Measurements from ENCODE around the gene HECW1. TPM values are rescaled to one million over a fixed set of nuclear protein-coding genes. Genes with fewer than 3 reads are reported as not detected.

Gene HECW1
- total RNA-seq, 2 experiments from 2014 or later = not detected

GRCh38 chr7:43408981-43409380 is 296.5 kb downstream of the HECW1 start:
- ChIA-PET POLR2A (no interaction called here), CTCF (interaction anchor here (1.0 kb wide), 1 partner anchor 31 kb away, joined by 6 read pairs; no protein-coding TSS in a partner anchor)
- no peak overlapping the region for H3K27ac Mint-ChIP-seq
- H3K27me3 Mint-ChIP-seq = no peaks in the 10 kb centered on the region
- no peaks in the 10 kb centered on the region for H3K4me1 Mint-ChIP-seq
- H3K36me3 Mint-ChIP-seq (ENCODE audit: low read depth) = no peaks in the 10 kb centered on the region
- DNase-seq = no peak
- H3K4me3 Mint-ChIP-seq = no peak overlapping the region
- no peaks in the 10 kb centered on the region for H3K9me3 Mint-ChIP-seq (ENCODE audit: low read depth)
- ATAC-seq = no peak
- intact Hi-C loops (cut with DNase I, micrococcal nuclease) = no loop called here

DNA sequence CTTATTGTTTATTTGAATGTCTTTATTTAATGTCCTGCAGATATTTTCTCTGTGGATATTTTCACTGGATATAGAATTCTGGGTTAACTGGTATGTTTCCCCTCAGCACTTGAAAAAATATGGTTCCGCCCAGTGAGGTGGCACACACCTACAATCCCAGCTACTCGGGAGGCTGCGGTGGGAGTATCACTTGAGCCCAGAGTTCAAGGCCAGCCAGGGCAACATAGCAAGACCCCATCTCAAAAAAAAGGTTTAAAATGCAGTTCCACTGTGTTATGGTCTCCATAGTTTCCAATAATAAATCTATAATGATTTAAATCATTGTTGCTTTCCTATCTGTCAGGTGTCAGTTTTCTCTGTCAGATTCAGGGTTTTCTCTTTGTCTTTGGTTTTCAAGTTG is 305.0 kb downstream of the HECW1 start:
- Mint-ChIP-seq H3K9me3 (ENCODE audit: low read depth) (no peaks in the 10 kb centered on the region), H3K36me3 (ENCODE audit: low read depth) (no peaks in the 10 kb centered on the region), H3K27ac (no peak overlapping the region), H3K4me1 (no peaks in the 10 kb centered on the region), H3K4me3 (no peak overlapping the region), H3K27me3 (peaks cover 11% of the 10 kb centered on the region)
- DNase-seq (no peak), ATAC-seq (no peak)
- ChIA-PET CTCF (interaction anchor here (0.9 kb wide), 1 partner anchor 13 kb away, joined by 3 read pairs; no protein-coding TSS in a partner anchor), POLR2A (no interaction called here)
- intact Hi-C loops (cut with DNase I, micrococcal nuclease) = no loop called here

DNA sequence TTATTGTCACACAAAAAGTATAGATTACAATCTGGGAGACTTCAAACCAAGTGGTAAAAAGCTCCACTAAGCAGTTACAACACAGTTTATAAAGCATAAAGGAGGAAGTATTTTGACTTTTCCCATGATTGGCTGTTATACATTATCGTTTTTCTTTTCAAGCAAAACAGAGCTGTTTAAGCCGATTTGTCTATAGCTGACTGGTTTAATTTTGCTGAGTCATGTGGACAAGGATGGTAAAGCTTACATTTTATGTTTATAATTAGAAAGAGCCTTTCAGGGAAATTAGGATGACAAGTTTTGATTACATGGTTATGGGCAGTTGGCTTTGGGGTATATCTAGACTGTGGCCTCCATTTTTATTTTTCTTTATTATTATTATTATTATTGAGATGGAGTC is 318.0 kb downstream of the HECW1 start:
- DNase-seq (no peak), ATAC-seq (no peak)
- intact Hi-C loops (cut with DNase I, micrococcal nuclease) = loop anchor here in 1 of 2 experiments (10.0 kb wide), 2 partner anchors 256 to 1486 kb away; no protein-coding TSS in a partner anchor
- Mint-ChIP-seq H3K27ac (no peak overlapping the region), H3K4me1 (peaks cover 4% of the 10 kb centered on the region), H3K9me3 (ENCODE audit: low read depth) (no peaks in the 10 kb centered on the region), H3K27me3 (no peaks in the 10 kb centered on the region), H3K4me3 (no peak overlapping the region), H3K36me3 (ENCODE audit: low read depth) (no peaks in the 10 kb centered on the region)
- ChIA-PET CTCF (interaction anchor here (0.7 to 2.6 kb wide), 2 partner anchors 10 to 13 kb away, joined by 3 to 9 read pairs; no protein-coding TSS in a partner anchor), POLR2A (no interaction called here)

DNA sequence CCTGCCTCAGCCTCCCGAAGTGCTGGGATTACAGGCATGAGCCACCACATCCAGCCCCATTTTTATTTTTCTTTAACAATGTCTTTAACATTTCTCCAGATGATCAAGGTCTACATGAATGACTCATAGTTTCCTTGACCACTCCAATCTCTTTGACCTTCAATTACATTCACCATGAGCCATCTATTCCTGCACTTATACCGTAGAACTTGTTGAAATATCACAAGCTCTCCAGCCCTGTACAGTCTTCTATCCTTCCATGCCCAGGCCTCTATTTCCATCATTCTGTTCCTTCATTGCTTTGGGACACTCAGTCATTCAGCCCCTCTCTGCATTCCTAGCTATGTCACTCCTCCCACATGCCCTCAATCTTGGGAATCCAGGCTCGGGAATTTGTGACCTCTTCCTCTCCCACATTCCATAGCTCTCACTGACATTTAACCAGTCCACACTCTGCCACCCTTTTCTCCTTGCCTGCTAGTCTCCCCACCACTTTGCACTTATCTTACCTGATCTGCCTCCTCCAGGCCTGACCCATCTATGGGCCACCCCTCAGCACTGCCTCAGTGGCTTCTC is 318.7 kb downstream of the HECW1 start:
- ChIA-PET POLR2A (no interaction called here), CTCF (interaction anchor here (0.7 to 2.6 kb wide), 2 partner anchors 9 to 13 kb away, joined by 3 to 9 read pairs; no protein-coding TSS in a partner anchor)
- Mint-ChIP-seq H3K36me3 (ENCODE audit: low read depth) (no peaks in the 10 kb centered on the region), H3K9me3 (ENCODE audit: low read depth) (no peaks in the 10 kb centered on the region), H3K27ac (no peak overlapping the region), H3K27me3 (no peaks in the 10 kb centered on the region), H3K4me3 (no peak overlapping the region), H3K4me1 (peaks cover 4% of the 10 kb centered on the region)
- intact Hi-C loops (cut with DNase I, micrococcal nuclease) = loop anchor here in 1 of 2 experiments (10.0 kb wide), 2 partner anchors 256 to 1486 kb away; no protein-coding TSS in a partner anchor
- DNase-seq = no peak
- no peak for ATAC-seq

- H3K36me3 Mint-ChIP-seq (ENCODE audit: low read depth) = no peaks in the 10 kb centered on the region
- no peak for ATAC-seq
- ChIA-PET CTCF (no interaction called here), POLR2A (interaction anchor here (0.6 kb wide), 1 partner anchor 472 kb away, joined by 3 read pairs; no protein-coding TSS in a partner anchor)
- no peak for DNase-seq
- H3K27me3 Mint-ChIP-seq = no peaks in the 10 kb centered on the region
- peaks cover 8% of the 10 kb centered on the region for H3K4me1 Mint-ChIP-seq
- H3K27ac Mint-ChIP-seq = no peak overlapping the region
- no peaks in the 10 kb centered on the region for H3K9me3 Mint-ChIP-seq (ENCODE audit: low read depth)
- intact Hi-C loops (cut with DNase I, micrococcal nuclease) = loop anchor here in 1 of 2 experiments (10.0 kb wide), 2 partner anchors 259 to 1489 kb away; no protein-coding TSS in a partner anchor
- H3K4me3 Mint-ChIP-seq = no peak overlapping the region
Observed at GRCh38 chr7:43433639-43434038, 321.2 kb downstream of the HECW1 start.

DNA sequence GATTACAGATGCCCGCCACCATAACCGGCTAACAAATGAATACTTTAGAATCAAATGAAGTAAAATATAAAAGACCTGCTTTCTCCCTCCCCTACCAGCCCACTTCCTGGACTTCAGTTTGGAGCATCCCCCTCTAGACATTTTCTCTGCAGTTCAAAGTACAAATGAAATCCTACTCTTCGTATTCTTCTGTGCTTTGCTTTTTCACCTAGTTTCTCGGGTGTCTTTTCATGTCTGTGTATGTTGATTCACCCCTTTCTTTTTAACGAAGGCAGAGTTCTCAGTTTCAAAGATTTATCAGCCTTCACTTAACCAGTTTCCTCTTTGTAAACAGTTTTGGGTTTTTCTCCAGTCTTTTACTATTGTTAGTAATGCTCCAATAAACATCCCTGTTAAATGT is 324.6 kb downstream of the HECW1 start:
- ATAC-seq = no peak
- intact Hi-C loops (cut with DNase I, micrococcal nuclease) = loop anchor here (5.0 to 10.0 kb wide), 3 partner anchors 262 to 1492 kb away; no protein-coding TSS in a partner anchor
- Mint-ChIP-seq H3K4me1 (peaks cover 4% of the 10 kb centered on the region), H3K27me3 (no peaks in the 10 kb centered on the region), H3K27ac (no peak overlapping the region), H3K36me3 (ENCODE audit: low read depth) (no peaks in the 10 kb centered on the region), H3K9me3 (ENCODE audit: low read depth) (no peaks in the 10 kb centered on the region), H3K4me3 (no peak overlapping the region)
- POLR2A ChIA-PET = no interaction called here
- CTCF ChIA-PET = no interaction called here
- DNase-seq = no peak

DNA sequence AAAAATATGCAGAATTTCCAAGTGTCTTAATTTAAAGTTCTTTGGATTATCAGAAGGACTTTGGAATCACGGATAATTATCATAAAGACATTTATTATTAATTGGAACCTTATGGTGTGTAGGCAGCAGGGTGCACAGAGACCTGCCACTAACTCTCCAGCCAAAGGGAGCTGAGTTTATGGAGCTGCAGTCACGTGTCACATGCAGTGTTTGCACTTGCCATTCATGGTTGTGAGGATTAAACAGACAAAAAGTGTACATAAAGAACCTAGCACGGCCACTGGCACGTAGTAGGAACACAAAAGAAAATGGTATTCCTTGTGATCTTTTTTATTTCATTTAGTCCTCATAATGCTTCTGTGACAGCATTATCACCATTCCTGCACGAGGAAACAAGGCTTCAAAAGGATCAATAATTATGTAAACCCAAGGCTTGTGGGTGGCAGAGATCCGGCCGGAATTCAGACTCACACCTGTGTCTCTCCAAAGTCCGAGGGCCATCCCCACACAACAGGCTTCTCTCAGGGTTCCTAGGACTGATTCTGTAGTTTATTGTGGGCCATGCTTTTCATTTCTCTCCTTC is 326.5 kb downstream of the HECW1 start:
- intact Hi-C loops (cut with DNase I, micrococcal nuclease) = loop anchor here (5.0 to 10.0 kb wide), 3 partner anchors 264 to 1494 kb away; no protein-coding TSS in a partner anchor
- ChIA-PET CTCF (interaction anchor here (0.7 to 2.5 kb wide), 23 partner anchors 10 to 816 kb away, joined by 3 to 16 read pairs (median 4); no protein-coding TSS in a partner anchor), POLR2A (no interaction called here)
- DNase-seq (no peak), ATAC-seq (no peak)
- H3K27ac Mint-ChIP-seq = no peak overlapping the region
- no peaks in the 10 kb centered on the region for H3K27me3 Mint-ChIP-seq
- H3K36me3 Mint-ChIP-seq (ENCODE audit: low read depth) = no peaks in the 10 kb centered on the region
- H3K4me1 Mint-ChIP-seq = peaks cover 4% of the 10 kb centered on the region
- H3K9me3 Mint-ChIP-seq (ENCODE audit: low read depth) = no peaks in the 10 kb centered on the region
- H3K4me3 Mint-ChIP-seq = no peak overlapping the region

GRCh38 chr7:43439631-43440401 is 327.4 kb downstream of the HECW1 start:
- H3K9me3 Mint-ChIP-seq (ENCODE audit: low read depth) = no peaks in the 10 kb centered on the region
- peaks cover 2% of the 10 kb centered on the region for H3K27me3 Mint-ChIP-seq
- ATAC-seq (peak; percentile 73), DNase-seq (peak; percentile 83)
- intact Hi-C loops (cut with DNase I, micrococcal nuclease) = loop anchor here (1.0 to 10.0 kb wide), 5 partner anchors 179 to 1495 kb away; no protein-coding TSS in a partner anchor
- no peak overlapping the region for H3K4me3 Mint-ChIP-seq
- H3K27ac Mint-ChIP-seq = no peak overlapping the region
- peaks cover 4% of the 10 kb centered on the region for H3K4me1 Mint-ChIP-seq
- H3K36me3 Mint-ChIP-seq (ENCODE audit: low read depth) = no peaks in the 10 kb centered on the region
- CTCF ChIA-PET = interaction anchor here (0.6 to 2.5 kb wide), 30 partner anchors 9 to 817 kb away, joined by 3 to 16 read pairs (median 4); no protein-coding TSS in a partner anchor
- POLR2A ChIA-PET = no interaction called here

DNA sequence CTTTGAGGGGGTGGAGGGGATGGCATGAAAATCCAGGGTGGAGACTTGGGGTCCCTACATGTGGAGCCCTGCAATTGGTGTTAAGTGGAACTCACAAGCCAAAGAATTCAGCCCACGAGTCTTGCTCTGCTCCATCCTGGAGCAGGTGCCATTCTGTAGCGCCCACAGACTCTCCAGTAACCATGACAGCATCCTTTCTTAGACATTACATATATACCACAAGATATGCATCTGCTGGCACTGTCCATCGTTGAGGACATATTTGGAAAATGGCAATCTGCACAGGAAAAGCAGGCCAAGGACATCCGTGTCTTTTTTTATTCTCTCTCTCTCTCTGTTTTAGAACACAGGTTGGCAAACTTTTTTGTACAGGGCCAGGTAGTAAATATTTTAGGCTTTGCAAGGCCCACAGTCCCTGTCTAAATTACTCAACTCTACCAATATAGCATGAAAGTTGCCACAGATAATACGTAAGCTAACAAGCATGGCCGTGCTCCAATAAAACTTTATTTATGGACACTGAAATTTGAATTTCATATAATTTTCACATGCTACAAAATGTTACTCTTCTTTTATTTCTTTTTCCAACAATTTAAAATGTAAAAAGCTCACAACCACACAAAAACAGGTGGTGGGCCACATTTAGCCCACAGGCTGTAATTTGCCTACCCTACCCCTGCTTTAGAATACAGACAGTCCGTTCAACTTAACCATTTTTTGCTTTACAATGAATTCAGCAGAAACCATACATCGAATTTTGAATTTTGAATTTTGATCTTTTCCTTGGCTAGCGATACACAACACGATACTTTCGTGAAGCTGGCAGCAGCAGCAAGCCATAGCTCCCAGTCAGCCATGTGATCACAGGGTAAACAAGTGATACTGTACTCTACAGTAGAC is 329.0 kb downstream of the HECW1 start:
- Mint-ChIP-seq H3K4me1 (peaks cover 4% of the 10 kb centered on the region), H3K4me3 (no peak overlapping the region), H3K36me3 (ENCODE audit: low read depth) (no peaks in the 10 kb centered on the region), H3K9me3 (ENCODE audit: low read depth) (no peaks in the 10 kb centered on the region), H3K27me3 (peaks cover 4% of the 10 kb centered on the region), H3K27ac (no peak overlapping the region)
- no peak for ATAC-seq
- ChIA-PET POLR2A (no interaction called here), CTCF (interaction anchor here (0.6 to 2.5 kb wide), 7 partner anchors 8 to 279 kb away, joined by 3 to 16 read pairs (median 4); no protein-coding TSS in a partner anchor)
- intact Hi-C loops (cut with DNase I, micrococcal nuclease) = loop anchor here in 1 of 2 experiments (2.0 kb wide), 1 partner anchor 181 kb away; no protein-coding TSS in a partner anchor
- DNase-seq = no peak

- Mint-ChIP-seq H3K36me3 (ENCODE audit: low read depth) (no peaks in the 10 kb centered on the region), H3K27ac (no peak overlapping the region), H3K4me1 (no peaks in the 10 kb centered on the region), H3K4me3 (no peak overlapping the region), H3K27me3 (peaks cover 4% of the 10 kb centered on the region), H3K9me3 (ENCODE audit: low read depth) (no peaks in the 10 kb centered on the region)
- DNase-seq = no peak
- CTCF ChIA-PET = no interaction called here
- no peak for ATAC-seq
- intact Hi-C loops (cut with DNase I, micrococcal nuclease) = no loop called here
- POLR2A ChIA-PET = no interaction called here
Observed at GRCh38 chr7:43443381-43443780, 330.9 kb downstream of the HECW1 start.
